Activated T-cell treated with anti-CD3 and anti-CD28 coated beads for 48 hours (primary cell): ENCODE data around the gene FAM76B.
"Not testable (repeated sequence)": the region's sequence is repeated elsewhere in the genome, so short reads cannot be mapped to it uniquely, and the experiment has no call there.

Source experiments
- DNase-seq: peaks from one replicate; pipeline ENCODE4 v3.0.0-alpha.2; 2020; ENCODE audit warnings: low read depth

Gene FAM76B

GRCh38 chr11:95789506-95790122 lies at the start of gene FAM76B:
Gene FAM76B, minus strand, starts transcription at chr11:95789782. Its CDS starts 304 bp downstream, at chr11:95789478.
- peak; percentile 92 for DNase-seq

- DNase-seq: peak; percentile 27
Observed at GRCh38 chr11:95835768-95836488, 46.3 kb upstream of the FAM76B start.

DNA sequence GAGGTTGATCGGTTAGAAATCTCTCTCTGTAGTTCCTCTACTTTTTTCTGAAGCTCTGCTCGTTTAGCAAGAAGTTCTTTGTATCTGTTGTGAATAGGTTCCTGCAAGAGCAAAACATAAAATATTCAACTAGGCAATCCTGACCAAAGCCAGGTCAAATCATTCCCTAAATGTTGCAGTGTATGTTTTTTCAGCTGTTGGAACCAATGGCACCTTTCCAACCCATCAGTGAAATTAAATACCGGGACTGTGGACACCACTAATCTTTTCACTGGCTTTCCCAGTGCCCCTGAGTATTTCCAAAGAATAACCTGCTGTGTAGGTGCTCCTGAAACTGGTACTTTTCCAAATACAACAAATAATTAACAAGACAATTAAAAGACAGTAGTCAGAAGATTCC lies 45.8 kb upstream of the FAM76B start:
- DNase-seq: no peak

GRCh38 chr11:95833378-95833777 lies 43.8 kb upstream of the FAM76B start:
- no peak for DNase-seq

DNA sequence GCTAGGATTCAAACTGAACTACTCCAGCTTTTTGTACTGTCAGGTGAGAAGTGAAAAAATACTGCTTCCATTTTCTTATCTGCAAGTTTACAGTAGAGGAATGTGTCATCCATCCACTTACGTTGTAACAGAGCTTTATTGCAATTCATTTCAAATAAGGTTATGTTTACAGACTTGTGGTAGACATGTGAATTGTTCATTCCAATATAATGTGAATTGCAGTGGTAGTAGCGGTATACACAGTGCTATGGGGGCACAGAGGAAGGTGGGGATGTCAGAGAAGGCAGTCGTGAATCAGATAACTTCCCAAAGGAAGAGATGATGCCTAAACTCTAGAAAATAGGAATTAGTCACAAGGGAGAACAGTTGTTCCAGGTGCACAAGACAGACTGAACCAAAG lies 43.2 kb upstream of the FAM76B start:
- no peak for DNase-seq

GRCh38 chr11:95831198-95831883 lies 41.8 kb upstream of the FAM76B start:
- no peak for DNase-seq

- DNase-seq: no peak
Observed at GRCh38 chr11:95829580-95830259, 40.1 kb upstream of the FAM76B start.

DNA sequence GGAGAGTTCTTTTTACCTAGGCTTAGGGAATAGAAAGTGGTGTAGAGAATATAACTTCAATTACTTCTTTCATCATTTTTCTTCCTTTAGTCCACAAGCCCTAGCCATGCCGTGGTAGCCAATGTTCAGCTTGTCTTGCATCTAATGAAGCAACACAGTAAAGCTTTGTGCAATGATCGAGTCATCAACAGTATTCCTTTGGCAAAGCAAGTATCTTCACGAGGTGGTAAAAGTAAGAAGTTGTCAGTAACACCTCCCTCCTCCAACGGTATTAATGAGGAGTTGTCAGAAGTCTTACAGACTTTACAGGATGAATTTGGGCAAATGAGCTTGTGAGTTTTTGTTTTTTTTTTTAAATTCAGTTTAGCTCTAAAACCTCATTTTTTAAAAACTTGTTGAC lies 38.1 kb upstream of the FAM76B start:
- DNase-seq: no peak

DNA sequence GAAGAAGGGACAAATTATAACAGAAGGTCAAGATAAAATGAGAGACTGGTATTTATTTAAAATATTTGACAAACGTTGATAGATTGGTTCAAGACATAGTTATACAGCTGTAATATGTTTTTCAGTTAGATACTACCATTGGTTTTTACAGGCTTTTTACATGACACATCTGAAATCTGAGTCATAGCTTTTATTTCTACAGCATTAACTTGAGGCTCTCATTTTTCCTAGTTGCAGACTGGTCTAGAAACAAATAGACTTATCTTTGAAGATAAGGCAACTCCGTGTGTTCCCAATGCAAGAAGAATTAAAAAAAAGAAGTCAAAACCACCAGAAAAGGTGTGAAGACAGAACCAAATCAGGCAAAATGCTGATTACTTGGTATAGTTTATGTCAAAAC lies 32.1 kb upstream of the FAM76B start:
- no peak for DNase-seq

- no peak for DNase-seq
Observed at GRCh38 chr11:95816037-95816436, 26.5 kb upstream of the FAM76B start.

DNA sequence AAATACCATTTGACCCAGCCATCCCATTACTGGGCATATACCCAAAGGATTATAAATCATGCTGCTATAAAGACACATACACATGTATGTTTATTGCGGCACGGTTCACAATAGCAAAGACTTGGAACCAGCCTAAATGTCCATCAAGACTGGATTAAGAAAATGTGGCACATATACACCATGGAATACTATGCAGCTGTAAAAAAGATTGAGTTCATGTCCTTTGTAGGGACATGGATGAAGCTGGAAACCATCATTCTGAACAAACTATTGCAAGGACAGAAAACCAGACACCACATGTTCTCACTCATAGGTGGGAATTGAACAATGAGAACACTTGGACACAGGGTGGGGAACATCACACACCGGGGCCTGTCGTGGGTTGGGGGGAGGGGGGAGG lies 21.5 kb upstream of the FAM76B start:
- DNase-seq: not testable (repeated sequence)

DNA sequence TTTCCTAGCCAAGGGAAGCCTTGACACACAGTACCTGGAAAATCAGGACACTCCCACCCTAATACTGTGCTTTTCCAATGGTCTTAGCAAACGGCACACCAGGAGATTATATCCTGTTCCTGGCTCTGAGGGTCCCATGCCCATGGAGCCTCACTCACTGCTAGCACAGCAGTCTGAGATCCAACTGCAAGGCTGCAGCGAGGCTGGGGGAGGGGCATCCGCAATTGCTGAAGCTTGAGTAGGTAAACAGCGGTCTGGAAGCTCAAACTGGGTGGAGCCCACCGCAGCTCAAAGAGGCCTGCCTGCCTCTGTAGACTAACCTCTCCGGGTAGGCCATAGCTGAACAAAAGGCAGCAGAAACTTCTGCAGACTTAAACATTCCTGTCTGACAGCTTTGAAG lies 16.9 kb upstream of the FAM76B start:
- DNase-seq: not testable (repeated sequence)

GRCh38 chr11:95805869-95806268 lies 16.3 kb upstream of the FAM76B start:
- DNase-seq: no peak

- DNase-seq: no peak
Observed at GRCh38 chr11:95803973-95804372, 14.4 kb upstream of the FAM76B start.

GRCh38 chr11:95802806-95803205 lies 13.2 kb upstream of the FAM76B start:
- no peak for DNase-seq

GRCh38 chr11:95800438-95800837 lies 10.9 kb upstream of the FAM76B start:
- DNase-seq: no peak

- no peak for DNase-seq
Observed at GRCh38 chr11:95799546-95799945, 10.0 kb upstream of the FAM76B start.

DNA sequence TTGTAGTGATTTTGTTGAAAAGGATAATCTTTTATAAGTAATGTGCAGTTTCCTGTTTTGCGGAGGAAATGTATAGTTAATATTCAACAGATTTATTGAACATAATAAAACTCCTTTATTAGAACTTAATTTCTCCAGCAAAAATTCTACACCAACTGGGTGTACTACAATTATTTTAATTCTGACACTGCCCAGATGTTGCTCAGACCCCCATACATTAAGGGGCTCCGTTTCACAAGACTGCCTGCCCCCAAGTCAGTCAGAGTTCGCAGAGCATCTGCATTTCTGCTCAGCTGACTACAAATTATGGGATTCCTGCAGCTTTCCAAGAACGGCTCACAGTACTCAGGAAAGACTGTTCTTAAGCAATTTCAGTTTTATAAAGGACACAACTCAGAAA lies 6.9 kb upstream of the FAM76B start:
- DNase-seq: no peak

GRCh38 chr11:95795627-95796295 lies 6.2 kb upstream of the FAM76B start:
- no peak for DNase-seq

DNA sequence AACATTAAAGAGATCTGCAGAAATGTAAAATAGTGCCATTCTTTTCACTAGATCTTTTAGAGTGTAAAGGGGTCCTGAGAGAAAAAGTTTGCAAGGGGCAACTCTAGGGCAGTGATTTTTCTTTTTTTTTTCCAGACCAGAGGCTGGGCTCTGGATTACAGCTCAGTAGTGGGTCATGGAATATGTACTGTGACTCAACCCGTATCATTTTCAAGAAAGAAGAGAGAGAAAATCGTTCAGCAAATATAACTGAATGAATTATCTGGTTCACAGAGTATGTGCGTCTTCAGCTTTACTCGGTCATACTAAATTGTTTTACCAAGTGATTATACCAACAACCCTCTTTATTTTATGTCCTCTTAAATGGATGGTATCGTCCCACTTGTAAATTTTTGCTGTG lies 4.5 kb upstream of the FAM76B start:
- no peak for DNase-seq

DNA sequence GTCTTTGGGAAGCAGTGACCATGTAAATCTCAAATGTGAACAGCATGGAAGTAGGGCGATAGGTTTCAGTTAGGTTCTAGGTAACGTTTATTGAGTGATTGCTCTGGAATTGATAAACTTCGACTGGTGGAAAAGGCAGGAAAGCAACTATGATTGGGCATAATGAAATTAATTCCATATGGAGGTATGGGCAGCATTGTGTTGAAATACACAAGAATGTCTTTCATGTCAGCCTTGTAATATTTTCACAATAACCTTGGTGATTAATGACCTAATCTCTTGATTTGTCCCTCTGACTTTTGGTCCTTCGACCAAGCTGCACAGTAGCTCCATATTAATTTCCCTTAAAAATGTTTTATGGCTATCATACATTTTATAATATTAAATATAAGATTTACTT lies 3.5 kb upstream of the FAM76B start:
- DNase-seq: no peak

- DNase-seq: no peak
Observed at GRCh38 chr11:95792700-95793099, 3.1 kb upstream of the FAM76B start.
